GM23338 (cell line): ENCODE data around the gene KRT16. TPM values are rescaled to one million over a fixed set of nuclear protein-coding genes. Genes with fewer than 3 reads are reported as not detected.

Experiments
- ATAC-seq: fragments of 200-7000 bp; cut with Tn5 transposase; 3 replicates; pipeline ENCODE4 v1.9.1; 2020
- DNase-seq: peaks from one replicate; pipeline ENCODE4 v3.0.0-alpha.2; 2015; ENCODE audit warnings: low spot score
- H2AFZ ChIP-seq: fragments of 200-600 bp; sonication (generic); 2 replicates; pipeline ENCODE4 v1.8.0; 2016; ENCODE audit warnings: antibody characterized with exemption, mild to moderate bottlenecking, moderate library complexity
- H3F3A ChIP-seq: fragments of 200-600 bp; sonication (generic); replicated peaks from 2 replicates; pipeline ENCODE4 v1.8.0; 2017; ENCODE audit warnings: antibody characterized with exemption, mixed run types, low read depth
- H3K27ac ChIP-seq: fragments of 200-600 bp; sonication (generic); 2 replicates; pipeline ENCODE4 v1.6.1; 2016; ENCODE audit warnings: low read depth
- H3K27me3 ChIP-seq: fragments of 200-600 bp; sonication (generic); 2 replicates; pipeline ENCODE4 v1.8.0; 2016; ENCODE audit warnings: mild to moderate bottlenecking, mixed run types, moderate library complexity; ENCODE audit not compliant: insufficient read depth
- H3K36me3 ChIP-seq: fragments of 200-600 bp; sonication (generic); 2 replicates; pipeline ENCODE4 v1.8.0; 2016; ENCODE audit warnings: mild to moderate bottlenecking; ENCODE audit not compliant: insufficient read depth
- H3K4me1 ChIP-seq: fragments of 200-600 bp; sonication (generic); 2 replicates; pipeline ENCODE4 v1.8.0; 2016; ENCODE audit warnings: mild to moderate bottlenecking, moderate library complexity; ENCODE audit not compliant: insufficient read depth
- H3K4me2 ChIP-seq: fragments of 200-600 bp; sonication (generic); 2 replicates; pipeline ENCODE4 v1.7.1; 2017; ENCODE audit warnings: mixed run types
- H3K4me3 ChIP-seq: fragments of 200-600 bp; sonication (generic); 2 replicates; pipeline ENCODE4 v1.6.1; 2016; ENCODE audit warnings: mixed run types
- H3K79me2 ChIP-seq: fragments of 200-600 bp; sonication (generic); replicated peaks from 2 replicates; pipeline ENCODE4 v1.8.0; 2017; ENCODE audit warnings: mild to moderate bottlenecking; ENCODE audit not compliant: insufficient read depth
- H3K9me2 ChIP-seq: fragments of 200-600 bp; sonication (generic); 2 replicates; pipeline ENCODE4 v1.8.0; 2017; ENCODE audit not compliant: insufficient read depth
- H4K20me1 ChIP-seq: fragments of 200-600 bp; sonication (generic); replicated peaks from 2 replicates; pipeline ENCODE4 v1.8.0; 2017; ENCODE audit warnings: mild to moderate bottlenecking; ENCODE audit not compliant: insufficient read depth
- H3K27ac Mint-ChIP-seq: 2 replicates; pipeline ENCODE4 v1.8.0; 2020; ENCODE audit warnings: inconsistent platforms, mild to moderate bottlenecking, moderate library complexity, mixed read lengths
- H3K27me3 Mint-ChIP-seq: 3 replicates; pipeline ENCODE4 v1.8.0; 2022; ENCODE audit warnings: low read depth, mild to moderate bottlenecking, moderate library complexity, mixed read lengths, inconsistent platforms; ENCODE audit not compliant: insufficient read depth, poor library complexity
- H3K36me3 Mint-ChIP-seq: 3 replicates; pipeline ENCODE4 v1.8.0; 2021; ENCODE audit warnings: low read depth, mild to moderate bottlenecking, inconsistent platforms, moderate library complexity, mixed read lengths
- H3K4me1 Mint-ChIP-seq: 3 replicates; pipeline ENCODE4 v1.8.0; 2020; ENCODE audit warnings: mild to moderate bottlenecking, inconsistent platforms, mixed read lengths
- H3K4me3 Mint-ChIP-seq: 3 replicates; pipeline ENCODE4 v1.8.0; 2021; ENCODE audit warnings: moderate library complexity, mild to moderate bottlenecking, inconsistent platforms, mixed read lengths
- H3K9me3 Mint-ChIP-seq: 3 replicates; pipeline ENCODE4 v1.8.0; 2020; ENCODE audit warnings: moderate library complexity, mild to moderate bottlenecking, inconsistent platforms, mixed read lengths
- CREB1 ChIP-seq: fragments of 250-450 bp; sonication (Bioruptor Pico); IDR thresholded peaks from 2 replicates; pipeline ENCODE4 v1.5.0; 2020; ENCODE audit warnings: low read depth, mild to moderate bottlenecking, moderate library complexity
- CTCF ChIP-seq, 2 experiments: fragments of 200-600 bp in 1 of 2; sonication (generic) in 1 of 2; conservative IDR thresholded peaks; 2 replicates each; pipeline versions ENCODE4 v1.5.1 to v1.6.1; 2016 to 2017; ENCODE audit warnings: antibody characterized with exemption in 2 of 2, low read depth in 2 of 2, mild to moderate bottlenecking in 2 of 2, moderate library complexity in 1 of 2
- ETS1 ChIP-seq: IDR thresholded peaks from 2 replicates; pipeline ENCODE4 v1.6.1; 2016; ENCODE audit warnings: antibody characterized with exemption
- EZH2 ChIP-seq: fragments of 200-600 bp; sonication (generic); IDR thresholded peaks from one replicate; pipeline ENCODE4 v1.8.0; 2017; ENCODE audit warnings: antibody characterized with exemption, mild to moderate bottlenecking, low read depth; ENCODE audit not compliant: unreplicated experiment
- EZH2phosphoT487 ChIP-seq: fragments of 200-600 bp; sonication (generic); IDR thresholded peaks from one replicate; pipeline ENCODE4 v1.8.1; 2018; ENCODE audit warnings: antibody characterized with exemption; ENCODE audit not compliant: unreplicated experiment
- JUNB ChIP-seq: IDR thresholded peaks from one replicate; pipeline ENCODE4 v1.6.1; 2016; ENCODE audit warnings: antibody characterized with exemption; ENCODE audit not compliant: unreplicated experiment
- NANOG ChIP-seq: IDR thresholded peaks from 2 replicates; pipeline ENCODE4 v1.6.1; 2016; ENCODE audit warnings: antibody characterized with exemption, borderline replicate concordance
- POLR2AphosphoS5 ChIP-seq: IDR thresholded peaks from 2 replicates; pipeline ENCODE4 v1.6.1; 2016; ENCODE audit warnings: antibody characterized with exemption, low read depth
- REST ChIP-seq: IDR thresholded peaks from one replicate; pipeline ENCODE4 v1.6.1; 2018; ENCODE audit warnings: antibody characterized with exemption; ENCODE audit not compliant: unreplicated experiment
- STAT1 ChIP-seq: IDR thresholded peaks from one replicate; pipeline ENCODE4 v1.6.1; 2016; ENCODE audit warnings: antibody characterized with exemption; ENCODE audit not compliant: unreplicated experiment
- ZNF114 ChIP-seq: fragments of 250-450 bp; sonication (Bioruptor Pico); IDR thresholded peaks from 2 replicates; pipeline ENCODE4 v1.5.0; 2020; ENCODE audit warnings: mild to moderate bottlenecking, moderate library complexity
- ZNF331 ChIP-seq: fragments of 250-450 bp; sonication (Bioruptor Pico); IDR thresholded peaks from 2 replicates; pipeline ENCODE4 v1.5.0; 2020; ENCODE audit warnings: low read depth, mild to moderate bottlenecking, moderate library complexity
- ZNF462 ChIP-seq: fragments of 250-450 bp; sonication (Bioruptor Pico); IDR thresholded peaks from 2 replicates; pipeline ENCODE4 v1.5.0; 2020; ENCODE audit warnings: mild to moderate bottlenecking, moderate library complexity
- polyA plus RNA-seq: library from polyadenylated mRNA; unstranded; fragments of >200 nt; fragmentation: Nextera tagmentation; extraction: Ambion mirVana; gene quantifications from 2 replicates; pipeline ENCODE4 v1.2.1, GENCODE V29; 2016
- total RNA-seq: library from RNA; depleted of rRNA; stranded (reverse); fragments of >200 nt; shearing (Covaris generic); gene quantifications from 2 replicates; pipeline ENCODE4 v1.2.3, GENCODE V29; 2014

The KRT16 gene
- total and polyA plus RNA-seq, 2 experiments from 2014 or later: not detected

- Mint-ChIP-seq H3K27me3 (peaks cover 8% of the 10 kb centered on the region), H3K27ac (no peak overlapping the region), H3K4me1 (peaks cover 2% of the 10 kb centered on the region), H3K36me3 (no peaks in the 10 kb centered on the region), H3K9me3 (peaks cover 2% of the 10 kb centered on the region), H3K4me3 (no peak overlapping the region)
- no peaks in the 10 kb centered on the region for H3K4me1 ChIP-seq
- H3K27me3 ChIP-seq: no peaks in the 10 kb centered on the region
- H3K9me2 ChIP-seq: no peaks in the 10 kb centered on the region
- no peak for DNase-seq
- TF ChIP-seq ZNF331 (CRISPR knock-in tag): no peak
- no peak for TF ChIP-seq CREB1 (CRISPR knock-in tag)
- no peak for TF ChIP-seq STAT1
- TF ChIP-seq ZNF462 (CRISPR knock-in tag): no peak
- TF ChIP-seq EZH2: no peak
- TF ChIP-seq CTCF (conservative IDR thresholded peaks at IDR 0.05; ENCODE audit: low read depth in 2 of 2): no peak
- TF ChIP-seq POLR2AphosphoS5: no peak
- TF ChIP-seq EZH2phosphoT487: no peak
- no peak for TF ChIP-seq REST
- no peak for TF ChIP-seq NANOG
- no peak for TF ChIP-seq ZNF114 (CRISPR knock-in tag)
- no peak for TF ChIP-seq ETS1
- no peak for TF ChIP-seq JUNB
- no peak overlapping the region for H3K4me3 ChIP-seq
- no peak overlapping the region for H3K27ac ChIP-seq
- H3K79me2 ChIP-seq: no peaks in the 10 kb centered on the region
- no peak overlapping the region for H3K4me2 ChIP-seq
- no peaks in the 10 kb centered on the region for H4K20me1 ChIP-seq
- H3K36me3 ChIP-seq: no peaks in the 10 kb centered on the region
- ATAC-seq: no peak
- H3F3A ChIP-seq: no peaks in the 10 kb centered on the region
- H2AFZ ChIP-seq: no peak overlapping the region
These were observed 18.1 kb downstream of the KRT16 start for GRCh38 chr17:41594363-41594915.
